AG10803 (cell line): ENCODE results near the gene TPTE.
"Not testable (repeated sequence)": the region's sequence is repeated elsewhere in the genome, so short reads cannot be mapped to it uniquely, and the experiment has no call there.

Source experiments
- DNase-seq: peaks from one replicate; pipeline ENCODE4 v3.0.0; 2010; ENCODE audit warnings: low read depth
- H3K4me3 ChIP-seq: 2 replicates; pipeline ENCODE4 v1.5.1; 2011; ENCODE audit warnings: mild to moderate bottlenecking, low read length, control low read depth
- CTCF ChIP-seq: conservative IDR thresholded peaks from 2 replicates; pipeline ENCODE4 v1.5.1; 2011; ENCODE audit warnings: mild to moderate bottlenecking, low read length, control low read depth, inconsistent platforms

TPTE gene

GRCh38 chr21:10575311-10575667 is 53.9 kb downstream of the TPTE start:
- TF ChIP-seq CTCF = no peak
- no peak for DNase-seq
- no peak overlapping the region for H3K4me3 ChIP-seq

DNA sequence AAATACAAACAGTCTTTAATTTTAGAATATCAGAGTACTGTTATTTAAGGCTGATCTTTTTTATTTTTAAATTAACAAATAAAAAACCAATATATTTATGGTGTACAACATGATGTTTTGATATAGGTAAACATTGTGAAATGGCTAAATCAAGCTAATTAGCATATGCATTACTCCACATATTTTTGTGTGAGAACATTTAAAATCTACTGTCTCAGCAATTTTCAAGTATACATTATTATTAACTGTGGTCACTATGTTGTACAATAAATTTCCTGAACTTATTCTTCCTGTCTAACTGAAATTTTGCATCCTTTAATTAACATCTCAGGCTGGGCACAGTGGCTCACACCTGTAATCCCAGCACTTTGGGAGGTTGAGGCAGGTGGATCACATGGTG is 57.5 kb downstream of the TPTE start:
- not testable (repeated sequence) for DNase-seq, H3K4me3 ChIP-seq

GRCh38 chr21:10589115-10589514 is 67.7 kb downstream of the TPTE start:
- not testable (repeated sequence) for DNase-seq, H3K4me3 ChIP-seq

- DNase-seq, H3K4me3 ChIP-seq: not testable (repeated sequence)
These were observed 85.7 kb downstream of the TPTE start for GRCh38 chr21:10607074-10607473.

- DNase-seq, H3K4me3 ChIP-seq: not testable (repeated sequence)
These were observed 92.9 kb downstream of the TPTE start for GRCh38 chr21:10614285-10614684.

DNA sequence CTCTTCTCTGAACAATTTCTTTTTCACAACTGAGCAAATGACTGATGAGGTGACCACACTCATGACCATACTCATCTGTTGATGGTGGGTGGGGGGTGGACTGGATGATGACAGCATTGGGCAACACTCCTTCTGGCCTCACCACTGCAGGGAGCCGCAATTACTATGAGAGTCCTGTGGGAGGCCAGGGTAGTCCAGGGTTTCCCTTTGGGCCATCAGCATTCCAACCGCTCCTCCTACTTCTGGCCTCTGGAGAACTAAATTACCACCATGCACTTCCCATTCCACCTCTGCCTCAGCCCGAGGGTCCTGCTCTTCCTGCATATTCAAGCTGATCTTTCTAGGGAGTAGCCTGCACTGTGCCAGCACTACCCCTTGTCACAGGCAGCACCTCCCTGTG is 94.7 kb downstream of the TPTE start:
- not testable (repeated sequence) for H3K4me3 ChIP-seq, DNase-seq

DNA sequence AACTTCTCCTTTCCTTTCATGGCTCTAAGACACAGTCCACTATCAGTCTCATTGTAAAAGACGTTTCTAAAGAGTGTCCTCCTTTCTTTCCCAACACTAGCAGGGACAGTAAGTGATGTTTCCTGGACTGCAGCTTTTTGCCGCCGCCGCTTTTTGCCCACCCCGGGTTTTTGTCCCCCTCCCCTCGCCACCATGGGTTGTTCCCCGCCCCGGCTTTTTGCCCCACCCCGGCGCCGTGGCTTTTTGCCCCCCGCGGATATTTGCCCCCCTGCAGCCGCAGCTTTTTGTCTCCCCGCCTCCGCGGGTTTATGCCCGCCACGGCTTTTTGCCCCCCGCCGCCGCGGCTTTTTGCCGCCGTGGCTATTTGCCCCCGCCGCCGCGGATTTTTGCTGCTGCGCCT is 95.2 kb downstream of the TPTE start:
- no peak overlapping the region for H3K4me3 ChIP-seq
- TF ChIP-seq CTCF = no peak
- no peak for DNase-seq

DNA sequence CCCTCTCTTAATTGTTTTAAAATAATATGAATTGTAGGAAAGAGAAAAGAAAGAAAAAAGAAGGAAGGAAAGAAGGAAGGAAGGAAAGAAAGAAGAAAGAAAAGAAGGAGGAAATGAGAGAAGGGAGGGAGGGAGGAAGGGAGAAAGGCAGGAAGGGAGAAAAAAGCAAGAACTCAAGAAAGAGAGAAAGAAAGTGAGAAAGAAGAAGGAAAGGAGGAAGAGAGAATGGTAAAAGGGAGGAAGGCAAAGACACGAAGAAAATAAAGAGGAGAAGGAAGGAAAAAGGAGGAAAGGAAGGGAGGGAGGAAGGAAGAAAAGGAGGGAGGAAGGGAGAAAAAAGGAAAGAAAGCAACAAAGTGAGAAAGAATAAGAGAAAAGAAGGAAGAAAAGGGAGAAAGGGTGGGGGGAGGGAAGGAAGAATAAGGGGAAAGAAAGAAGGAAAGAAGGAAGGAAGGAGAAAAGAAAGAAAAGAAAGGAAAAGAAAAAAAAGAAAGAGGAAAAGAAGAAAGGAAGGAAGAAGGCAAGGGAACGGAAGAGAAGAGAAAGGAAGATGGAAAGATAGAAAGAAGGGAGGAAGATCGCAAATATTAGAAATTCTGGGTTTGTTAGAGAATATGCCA is 95.9 kb downstream of the TPTE start:
- not testable (repeated sequence) for DNase-seq

DNA sequence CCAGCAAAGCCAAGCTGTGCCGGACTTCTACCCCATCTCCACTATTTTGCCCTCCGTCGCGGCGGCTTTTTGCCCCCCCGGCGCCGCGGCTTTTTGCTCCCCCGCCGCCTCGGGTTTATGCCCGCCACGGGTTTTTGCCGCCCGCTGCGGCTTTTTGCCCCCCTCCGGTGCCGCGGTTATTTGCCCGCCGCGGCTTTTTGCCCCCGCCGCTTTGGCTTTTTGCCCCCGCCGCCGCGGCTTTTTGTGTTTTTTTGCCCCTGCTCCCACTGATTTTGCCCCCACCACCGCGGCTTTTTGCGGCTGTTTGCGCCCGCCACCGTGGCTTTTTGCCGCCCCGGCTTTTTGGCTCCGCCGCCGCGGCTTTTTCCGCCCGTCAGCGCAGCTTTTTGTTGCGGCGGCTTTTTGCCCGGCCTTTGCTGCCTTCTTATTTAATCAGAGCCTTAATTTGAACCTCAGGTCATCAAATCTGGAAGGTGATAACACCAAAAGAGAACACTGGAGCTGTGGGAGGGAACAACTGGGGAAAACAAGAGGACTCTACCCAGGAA is 106.0 kb downstream of the TPTE start:
- TF ChIP-seq CTCF = no peak
- no peak overlapping the region for H3K4me3 ChIP-seq
- no peak for DNase-seq

More for the DNA sequence above, 95.9 kb downstream of the TPTE start:
- H3K4me3 ChIP-seq = not testable (repeated sequence)

GRCh38 chr21:10629239-10629638 is 107.9 kb downstream of the TPTE start:
- not testable (repeated sequence) for DNase-seq

DNA sequence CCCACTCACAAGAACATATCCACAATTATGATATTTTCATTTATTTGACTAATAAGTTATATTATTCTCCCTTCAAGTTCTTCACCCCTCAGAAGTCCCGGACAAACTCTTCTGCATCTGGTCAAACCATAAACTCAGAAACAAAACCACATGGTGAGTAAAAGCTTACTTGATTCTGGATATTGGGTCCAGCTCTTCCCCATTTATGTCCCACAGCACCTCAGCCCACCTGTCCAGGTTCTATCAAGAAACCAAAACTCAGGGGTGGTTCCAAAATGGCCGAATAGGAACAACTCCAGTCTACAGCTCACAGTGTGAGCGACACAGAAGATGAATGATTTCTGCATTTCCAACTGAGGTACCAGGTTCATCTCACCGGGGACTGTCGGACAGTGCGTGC is 109.4 kb downstream of the TPTE start:
- not testable (repeated sequence) for H3K4me3 ChIP-seq, DNase-seq

More at GRCh38 chr21:10629239-10629638, 107.9 kb downstream of the TPTE start:
- not testable (repeated sequence) for H3K4me3 ChIP-seq

DNA sequence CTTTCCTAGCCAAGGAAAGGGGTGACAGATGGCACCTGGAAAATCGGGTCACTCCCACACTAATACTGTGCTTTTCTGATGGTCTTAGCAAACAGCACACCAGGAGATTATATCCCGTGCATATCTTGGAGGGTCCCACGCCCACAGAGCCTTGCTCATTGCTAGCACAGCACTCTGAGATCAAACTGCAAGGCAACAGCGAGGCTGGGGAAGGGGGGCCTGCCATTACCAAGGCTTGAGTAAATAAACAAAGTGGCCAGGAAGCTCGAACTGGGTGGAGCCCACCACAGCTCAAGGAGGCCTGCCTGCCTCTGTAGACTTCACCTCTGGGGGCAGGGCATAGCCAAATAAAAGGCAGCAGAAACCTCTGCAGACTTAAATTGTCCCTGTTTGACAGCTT is 109.9 kb downstream of the TPTE start:
- DNase-seq, H3K4me3 ChIP-seq: not testable (repeated sequence)

DNA sequence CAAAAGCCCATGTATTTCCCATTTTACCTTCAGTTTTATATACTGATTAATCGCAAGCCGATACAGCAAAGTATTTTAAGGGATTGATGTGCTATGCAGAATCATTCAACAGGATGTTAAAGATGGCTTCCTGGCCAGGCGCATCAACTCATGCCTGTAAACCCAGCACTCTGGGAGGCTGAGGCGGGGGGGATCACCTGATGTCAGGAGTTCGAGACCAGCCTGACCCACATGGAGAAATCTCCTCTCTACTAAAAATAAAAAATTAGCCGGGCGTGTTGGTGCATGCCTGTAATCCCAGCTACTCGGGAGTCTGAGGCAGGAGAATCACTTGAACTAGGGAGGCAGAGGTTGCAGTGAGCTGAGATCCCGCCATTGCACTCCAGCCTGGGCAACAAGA is 116.8 kb downstream of the TPTE start:
- H3K4me3 ChIP-seq = not testable (repeated sequence)

More for the DNA sequence above, 116.8 kb downstream of the TPTE start:
- DNase-seq = not testable (repeated sequence)
